HG03439 (cell line): ENCODE results near the gene CDH5.

ENCODE experiments used
- ATAC-seq: cut with Tn5 transposase; IDR thresholded peaks from one replicate; pipeline ENCODE4 v1.9.1; 2021; ENCODE audit warnings: mild to moderate bottlenecking, moderate library complexity; ENCODE audit not compliant: unreplicated experiment

The CDH5 gene

DNA sequence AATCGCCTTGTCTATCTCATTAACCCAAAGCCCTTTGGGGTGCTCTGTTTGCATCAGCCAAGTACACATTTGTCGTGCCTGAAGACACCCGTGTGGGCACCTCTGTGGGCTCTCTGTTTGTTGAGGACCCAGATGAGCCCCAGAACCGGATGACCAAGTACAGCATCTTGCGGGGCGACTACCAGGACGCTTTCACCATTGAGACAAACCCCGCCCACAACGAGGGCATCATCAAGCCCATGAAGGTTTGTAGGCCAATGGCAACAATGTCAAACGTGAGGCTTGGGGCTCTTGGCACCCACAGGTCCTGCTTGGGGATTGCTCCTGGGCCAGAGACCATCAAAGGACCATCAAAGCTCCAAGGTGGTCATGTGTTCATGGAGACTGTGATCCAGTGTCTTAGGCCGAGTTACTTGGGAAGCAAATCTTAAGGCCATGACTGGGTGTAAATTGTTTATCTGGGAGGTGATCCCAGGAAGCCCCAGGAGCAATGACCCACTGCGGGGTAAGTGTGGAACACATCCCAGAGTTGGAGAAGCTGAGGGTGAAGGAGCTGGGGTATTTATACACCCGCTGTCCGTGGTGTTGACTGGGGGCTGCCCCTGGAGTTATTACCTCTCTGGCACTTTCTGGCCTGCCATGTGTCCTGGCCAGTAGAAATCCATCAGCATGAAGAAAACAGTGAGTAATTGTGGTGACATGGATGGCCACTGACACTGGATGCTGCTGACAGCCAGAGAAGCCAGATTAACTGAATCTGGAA, 24.0 kb downstream of the CDH5 start:
- no peak for ATAC-seq

DNA sequence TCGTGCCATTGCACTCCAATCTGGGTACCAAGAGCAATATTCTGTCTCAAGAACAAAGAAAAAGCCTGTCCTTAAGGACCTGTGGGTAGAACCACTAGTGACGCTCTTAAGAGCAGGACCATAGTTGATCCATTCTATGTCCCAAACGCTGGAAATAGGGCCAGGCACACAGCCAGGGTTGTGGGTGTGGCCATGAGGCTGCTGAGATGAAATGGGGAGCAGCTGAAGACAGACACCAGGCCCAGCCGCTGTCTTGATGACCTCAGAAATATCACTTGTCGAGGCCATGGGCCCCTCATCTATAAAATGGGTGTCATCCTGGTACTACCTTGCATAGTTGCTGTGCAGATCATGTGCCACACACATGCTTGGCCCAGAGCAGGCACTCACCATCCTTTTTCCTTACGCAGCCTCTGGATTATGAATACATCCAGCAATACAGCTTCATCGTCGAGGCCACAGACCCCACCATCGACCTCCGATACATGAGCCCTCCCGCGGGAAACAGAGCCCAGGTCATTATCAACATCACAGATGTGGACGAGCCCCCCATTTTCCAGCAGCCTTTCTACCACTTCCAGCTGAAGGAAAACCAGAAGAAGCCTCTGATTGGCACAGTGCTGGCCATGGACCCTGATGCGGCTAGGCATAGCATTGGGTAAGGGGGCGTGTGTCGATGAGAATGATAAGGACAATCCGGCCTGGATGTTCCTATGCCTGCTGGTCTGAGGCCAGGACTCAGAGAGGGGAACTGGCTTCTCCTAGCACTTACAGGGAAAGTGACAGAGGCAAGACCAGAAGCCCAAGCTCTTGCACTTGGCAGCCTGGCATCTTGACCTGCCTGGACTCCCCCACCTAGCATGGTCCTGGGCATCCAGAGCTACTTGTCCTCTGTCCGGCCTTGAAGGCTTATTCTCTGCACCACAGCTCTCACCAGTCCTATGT, 25.5 kb downstream of the CDH5 start:
- no peak for ATAC-seq

DNA sequence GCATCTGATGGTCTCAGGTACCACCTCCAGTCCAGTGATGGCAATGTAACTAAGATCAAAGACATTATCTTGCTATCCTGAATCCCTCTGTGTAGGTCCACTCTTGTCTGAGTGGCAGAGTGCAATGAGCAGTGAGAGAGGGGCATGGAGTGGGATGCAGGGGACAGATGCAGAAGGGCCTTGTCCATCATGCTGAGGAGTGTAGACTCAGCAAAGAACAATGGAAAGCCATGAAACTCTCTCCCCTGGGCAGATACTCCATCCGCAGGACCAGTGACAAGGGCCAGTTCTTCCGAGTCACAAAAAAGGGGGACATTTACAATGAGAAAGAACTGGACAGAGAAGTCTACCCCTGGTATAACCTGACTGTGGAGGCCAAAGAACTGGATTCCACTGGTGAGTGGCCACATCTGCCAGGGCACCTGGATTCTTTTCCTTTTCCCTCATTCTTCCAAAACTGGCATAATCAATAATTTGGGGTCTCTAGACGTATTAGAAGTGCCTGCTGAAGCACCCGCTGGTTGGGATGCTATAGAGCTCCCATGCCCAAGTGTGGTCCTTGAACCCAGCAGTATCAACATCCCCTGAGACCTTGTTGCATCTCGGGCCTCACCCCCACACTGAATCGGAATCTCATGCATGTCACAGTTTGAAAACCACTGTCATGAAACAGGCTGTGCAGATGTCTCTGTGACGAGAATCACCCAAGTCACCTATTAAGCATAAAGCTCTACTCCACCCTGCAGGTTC, 29.5 kb downstream of the CDH5 start:
- no peak for ATAC-seq

DNA sequence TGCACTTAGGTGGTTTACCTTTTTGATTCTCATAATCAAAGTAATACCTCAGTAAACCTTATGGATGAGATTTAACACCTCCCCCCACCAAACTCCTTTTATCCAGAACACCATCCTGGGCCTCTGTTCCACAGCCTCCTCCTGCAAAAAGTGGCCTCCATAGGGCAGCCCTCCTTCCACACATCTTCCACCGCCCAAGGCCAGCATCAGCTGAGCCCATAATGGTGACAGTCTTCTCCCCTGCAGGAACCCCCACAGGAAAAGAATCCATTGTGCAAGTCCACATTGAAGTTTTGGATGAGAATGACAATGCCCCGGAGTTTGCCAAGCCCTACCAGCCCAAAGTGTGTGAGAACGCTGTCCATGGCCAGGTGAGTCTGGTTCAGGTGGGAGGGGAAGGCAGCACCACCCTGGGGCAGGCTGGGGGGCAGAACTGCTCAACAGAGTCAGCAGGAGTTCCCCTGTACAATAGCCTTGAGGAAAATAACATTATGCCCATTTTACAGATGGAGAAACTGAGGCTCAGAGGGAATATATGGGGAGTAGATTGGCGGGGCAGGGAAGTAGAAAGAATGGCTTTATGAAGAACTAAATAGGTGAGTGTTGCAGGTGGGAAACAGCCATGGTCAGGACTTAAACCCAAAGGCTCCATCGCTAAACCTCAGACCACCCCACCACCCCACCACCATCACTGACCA, 31.4 kb downstream of the CDH5 start:
- no peak for ATAC-seq

DNA sequence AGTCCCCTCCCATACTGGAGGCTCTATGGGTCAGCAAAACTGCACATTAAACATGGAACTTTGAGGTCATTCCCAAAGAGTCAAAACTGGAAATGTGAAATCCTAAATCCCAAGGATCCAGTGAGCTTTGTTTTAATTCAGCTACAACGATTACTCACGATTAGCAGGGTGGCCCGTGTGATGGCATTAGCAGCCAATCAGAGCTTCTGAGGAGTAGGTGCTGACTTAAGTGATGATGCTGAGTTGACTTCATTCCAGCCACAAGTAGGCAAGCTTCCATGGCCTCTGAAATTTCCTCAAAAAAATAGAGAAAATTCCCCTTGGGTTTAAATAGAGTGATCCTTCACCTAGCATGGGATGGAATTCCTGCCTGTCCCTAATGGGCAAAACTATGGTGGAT, 32.5 kb downstream of the CDH5 start:
- no peak for ATAC-seq

DNA sequence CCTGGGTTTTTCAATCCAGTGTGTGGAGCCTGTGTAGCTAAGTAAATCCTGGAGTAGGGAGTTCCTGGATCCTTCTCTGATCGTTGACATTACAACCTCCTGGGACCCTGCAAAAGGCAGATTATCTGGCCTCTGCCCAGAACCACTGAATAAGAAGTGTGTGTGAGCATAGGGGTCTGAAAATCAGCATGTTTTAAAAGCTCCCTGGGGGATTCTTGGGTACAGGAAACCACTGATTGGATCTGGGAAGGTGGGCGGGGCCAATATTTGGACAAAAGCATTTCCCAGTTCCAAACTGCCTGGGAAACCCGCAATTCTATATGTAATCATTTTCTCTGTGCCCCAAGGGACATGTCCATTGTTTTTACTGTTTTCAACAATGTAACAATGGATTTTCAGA, 33.4 kb downstream of the CDH5 start:
- ATAC-seq = no peak

DNA sequence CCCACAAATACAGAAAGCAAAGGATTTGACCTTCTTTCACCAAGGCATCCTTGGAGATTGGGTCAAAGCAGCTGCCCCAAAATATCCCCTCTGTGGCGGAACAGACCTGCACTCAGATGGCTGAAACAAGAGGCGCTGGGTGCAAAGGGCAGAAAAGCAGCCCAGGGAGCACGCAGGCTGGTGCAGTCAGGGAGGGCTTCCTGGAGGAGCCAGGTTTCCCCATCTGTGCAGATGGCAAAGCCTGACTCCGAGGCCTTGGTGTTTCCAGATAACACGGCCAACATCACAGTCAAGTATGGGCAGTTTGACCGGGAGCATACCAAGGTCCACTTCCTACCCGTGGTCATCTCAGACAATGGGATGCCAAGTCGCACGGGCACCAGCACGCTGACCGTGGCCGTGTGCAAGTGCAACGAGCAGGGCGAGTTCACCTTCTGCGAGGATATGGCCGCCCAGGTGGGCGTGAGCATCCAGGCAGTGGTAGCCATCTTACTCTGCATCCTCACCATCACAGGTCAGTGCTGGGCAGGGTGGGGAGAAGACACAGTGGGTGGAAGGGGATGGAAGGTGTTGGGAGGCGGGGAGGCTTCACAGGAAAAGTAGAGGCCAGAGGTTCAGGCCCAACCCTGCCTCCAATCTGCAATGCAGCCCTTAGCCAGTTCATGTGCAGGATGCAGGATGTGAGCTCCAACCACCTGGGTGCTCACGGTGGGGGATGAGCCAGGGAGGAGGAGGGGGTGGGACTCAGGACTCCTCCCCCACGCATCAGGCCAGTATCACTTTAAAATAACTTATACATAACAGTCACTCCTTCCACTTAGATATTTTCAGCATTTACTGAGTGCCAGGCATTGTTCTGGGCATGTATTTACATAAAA, 34.3 kb downstream of the CDH5 start:
- ATAC-seq = no peak

DNA sequence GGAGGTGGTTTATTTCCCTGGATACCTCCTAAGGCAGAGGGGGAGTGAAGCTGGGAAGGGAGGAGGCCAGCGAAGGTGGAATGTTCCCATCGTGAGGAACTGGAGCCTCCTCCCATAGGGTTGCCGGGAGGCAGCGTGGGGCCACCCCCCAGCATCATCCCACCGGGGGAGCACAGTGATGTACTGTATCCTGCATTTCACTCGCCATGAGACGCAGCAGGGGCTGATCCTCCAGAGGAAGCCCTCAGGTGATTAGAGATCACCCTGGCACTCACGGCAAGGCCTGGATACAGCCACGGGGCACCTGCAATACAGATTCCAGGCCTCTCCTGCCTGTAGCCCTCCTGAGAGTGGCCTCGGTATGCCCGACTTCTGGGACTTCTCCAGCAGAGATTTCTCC, 35.1 kb downstream of the CDH5 start:
- ATAC-seq = no peak

DNA sequence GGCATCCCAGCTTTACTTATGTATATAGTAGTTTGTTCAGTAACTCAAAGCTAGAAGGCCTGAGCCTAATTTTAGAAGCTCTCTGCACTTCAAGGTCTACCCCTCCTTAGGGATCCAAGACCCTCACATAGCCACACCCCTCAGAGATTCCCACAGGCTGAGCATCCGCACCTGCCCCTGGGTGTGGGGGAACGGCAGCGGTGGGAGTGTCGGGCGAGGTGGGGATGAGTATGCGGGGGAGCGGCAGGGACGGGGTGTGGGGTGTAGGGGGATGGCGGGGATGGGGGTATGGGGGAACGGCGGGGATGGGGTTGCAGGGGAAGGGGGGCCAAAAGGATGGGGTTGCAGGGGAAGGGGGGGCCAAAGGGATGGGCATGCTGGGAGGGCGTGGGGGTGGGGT, 35.7 kb downstream of the CDH5 start:
- no peak for ATAC-seq

DNA sequence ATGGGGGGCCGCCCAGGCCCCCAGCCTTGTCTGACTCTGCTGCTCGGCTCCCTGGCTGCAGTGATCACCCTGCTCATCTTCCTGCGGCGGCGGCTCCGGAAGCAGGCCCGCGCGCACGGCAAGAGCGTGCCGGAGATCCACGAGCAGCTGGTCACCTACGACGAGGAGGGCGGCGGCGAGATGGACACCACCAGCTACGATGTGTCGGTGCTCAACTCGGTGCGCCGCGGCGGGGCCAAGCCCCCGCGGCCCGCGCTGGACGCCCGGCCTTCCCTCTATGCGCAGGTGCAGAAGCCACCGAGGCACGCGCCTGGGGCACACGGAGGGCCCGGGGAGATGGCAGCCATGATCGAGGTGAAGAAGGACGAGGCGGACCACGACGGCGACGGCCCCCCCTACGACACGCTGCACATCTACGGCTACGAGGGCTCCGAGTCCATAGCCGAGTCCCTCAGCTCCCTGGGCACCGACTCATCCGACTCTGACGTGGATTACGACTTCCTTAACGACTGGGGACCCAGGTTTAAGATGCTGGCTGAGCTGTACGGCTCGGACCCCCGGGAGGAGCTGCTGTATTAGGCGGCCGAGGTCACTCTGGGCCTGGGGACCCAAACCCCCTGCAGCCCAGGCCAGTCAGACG, 36.2 kb downstream of the CDH5 start:
- ATAC-seq = no peak

DNA sequence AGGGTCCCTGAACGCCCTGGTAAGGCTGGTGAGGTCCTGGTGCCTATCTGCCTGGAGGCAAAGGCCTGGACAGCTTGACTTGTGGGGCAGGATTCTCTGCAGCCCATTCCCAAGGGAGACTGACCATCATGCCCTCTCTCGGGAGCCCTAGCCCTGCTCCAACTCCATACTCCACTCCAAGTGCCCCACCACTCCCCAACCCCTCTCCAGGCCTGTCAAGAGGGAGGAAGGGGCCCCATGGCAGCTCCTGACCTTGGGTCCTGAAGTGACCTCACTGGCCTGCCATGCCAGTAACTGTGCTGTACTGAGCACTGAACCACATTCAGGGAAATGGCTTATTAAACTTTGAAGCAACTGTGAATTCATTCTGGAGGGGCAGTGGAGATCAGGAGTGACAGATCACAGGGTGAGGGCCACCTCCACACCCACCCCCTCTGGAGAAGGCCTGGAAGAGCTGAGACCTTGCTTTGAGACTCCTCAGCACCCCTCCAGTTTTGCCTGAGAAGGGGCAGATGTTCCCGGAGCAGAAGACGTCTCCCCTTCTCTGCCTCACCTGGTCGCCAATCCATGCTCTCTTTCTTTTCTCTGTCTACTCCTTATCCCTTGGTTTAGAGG, 37.1 kb downstream of the CDH5 start:
- no peak for ATAC-seq

DNA sequence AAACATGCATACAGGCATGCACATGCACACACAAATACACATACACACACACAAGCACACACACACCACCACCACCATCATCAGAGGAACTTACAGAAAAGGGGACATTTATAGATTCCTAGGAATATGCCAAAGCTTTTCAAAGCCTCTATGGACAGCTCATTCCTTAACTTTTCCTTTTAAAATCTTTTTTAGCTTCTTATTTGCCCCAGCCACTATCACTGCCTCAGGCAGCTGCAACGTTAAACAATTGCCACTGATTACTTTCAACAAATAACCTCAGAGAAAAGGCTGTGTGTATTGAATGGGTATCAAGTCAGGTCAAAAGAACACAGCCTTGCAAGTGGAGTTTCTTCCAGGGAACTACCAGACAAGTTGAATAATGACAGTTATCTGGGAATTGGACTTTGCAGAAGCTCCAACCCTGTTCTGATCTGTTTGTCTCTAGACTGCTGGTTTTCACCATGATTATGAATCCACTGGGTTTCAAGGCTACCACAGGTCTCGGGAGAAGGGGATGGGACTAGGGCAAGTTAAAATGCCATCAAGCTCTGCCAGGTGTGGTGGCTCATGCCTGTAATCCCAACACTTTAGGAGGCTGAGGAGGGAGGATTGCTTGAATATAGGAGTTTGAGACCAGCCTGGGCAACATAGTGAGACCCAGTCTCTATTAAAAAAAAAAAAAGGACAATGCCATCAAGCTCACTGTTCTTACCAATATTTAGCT, 38.7 kb downstream of the CDH5 start:
- no peak for ATAC-seq

DNA sequence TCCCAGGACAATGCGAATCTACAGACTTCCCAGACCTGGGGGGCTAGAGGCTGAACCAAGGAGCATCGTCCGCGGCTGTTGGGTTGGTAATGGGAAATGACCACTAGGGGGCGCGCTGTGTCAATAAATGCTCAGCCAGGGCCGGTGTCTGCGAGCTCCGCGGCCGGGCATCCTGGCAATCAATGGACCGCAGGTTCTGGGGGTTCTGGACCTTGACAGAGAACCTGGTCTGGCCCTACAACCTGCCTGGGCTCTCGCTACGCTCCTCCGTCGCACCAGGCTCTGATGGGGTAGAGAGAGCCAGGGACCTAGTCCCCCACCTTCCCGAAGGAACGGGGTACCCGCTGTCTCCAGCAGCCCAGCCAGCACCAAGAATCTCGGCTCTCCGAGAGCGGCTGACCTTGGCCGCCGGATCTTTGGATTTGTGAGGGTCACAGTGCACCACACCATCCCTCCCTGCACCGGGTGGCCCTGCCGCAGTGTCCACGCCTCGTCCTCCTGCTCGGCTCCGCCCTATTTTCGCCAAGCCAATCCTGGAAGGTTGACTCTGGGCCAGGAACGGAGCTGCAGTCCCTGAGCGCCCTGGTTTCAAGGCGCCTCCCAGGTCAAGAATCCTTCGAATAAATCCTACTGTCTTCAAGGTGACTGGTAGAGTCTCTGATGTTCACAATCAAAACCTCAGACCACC, 40.2 kb downstream of the CDH5 start:
- peak; percentile 79 for ATAC-seq

DNA sequence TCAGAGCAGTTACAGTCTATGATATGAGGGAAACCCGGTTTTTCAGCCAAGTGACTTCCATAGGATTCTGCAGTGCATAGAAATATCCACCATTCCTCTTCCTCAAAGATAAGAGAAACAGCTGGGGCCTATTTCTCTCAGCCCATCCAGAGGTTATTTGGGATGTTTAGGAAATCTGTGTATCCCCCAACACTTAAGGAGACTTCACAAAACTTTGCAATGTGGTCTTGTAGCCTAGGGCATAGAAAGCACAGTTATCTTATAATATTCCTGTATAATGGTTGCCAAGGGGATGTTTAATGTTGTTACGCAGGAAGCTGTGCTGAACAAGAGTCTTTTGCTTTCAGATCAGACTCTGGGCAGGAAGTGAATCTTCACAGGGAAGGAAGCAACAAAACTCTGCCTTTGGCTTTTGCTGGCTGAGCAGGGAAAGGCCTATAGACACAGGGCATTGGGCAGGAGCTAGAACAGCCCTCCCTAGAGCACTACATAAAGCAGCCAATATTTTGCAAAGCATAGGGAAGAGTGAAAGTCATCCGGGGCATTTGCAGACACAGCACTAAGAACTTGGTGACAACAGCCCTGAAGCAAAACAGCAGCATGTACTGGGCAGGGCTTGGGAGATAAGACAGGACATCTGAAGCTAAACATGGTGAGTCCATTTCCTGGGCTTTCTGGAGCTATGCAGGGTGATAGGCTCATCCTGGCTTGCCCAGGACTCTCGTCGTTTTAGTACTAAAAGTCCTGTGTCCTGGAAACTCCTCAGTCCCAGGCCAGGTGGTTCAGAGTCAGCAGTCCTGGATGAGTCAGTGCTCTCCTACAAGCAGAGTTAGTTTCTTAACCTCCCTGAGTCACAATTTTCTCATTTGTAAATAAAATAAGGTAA, 41.9 kb downstream of the CDH5 start:
- ATAC-seq = no peak

DNA sequence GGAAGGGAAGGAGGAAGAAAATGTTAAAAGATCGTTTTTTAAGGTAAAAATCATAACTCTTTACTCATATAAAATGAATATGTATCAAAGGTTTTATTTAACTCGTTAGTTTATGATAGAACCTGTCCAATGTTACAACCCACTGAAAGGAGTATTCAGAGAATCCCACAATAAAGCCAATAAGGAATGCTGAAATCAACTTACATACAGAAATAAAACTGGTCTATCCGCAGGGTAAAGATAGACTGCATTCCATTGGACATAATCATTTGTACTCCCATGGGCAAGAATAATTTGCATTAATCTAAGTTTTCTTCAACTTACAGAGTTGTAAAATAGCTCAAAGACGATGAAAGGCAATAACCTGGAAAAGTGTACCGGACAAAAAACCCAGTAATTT, 42.7 kb downstream of the CDH5 start:
- ATAC-seq = no peak

DNA sequence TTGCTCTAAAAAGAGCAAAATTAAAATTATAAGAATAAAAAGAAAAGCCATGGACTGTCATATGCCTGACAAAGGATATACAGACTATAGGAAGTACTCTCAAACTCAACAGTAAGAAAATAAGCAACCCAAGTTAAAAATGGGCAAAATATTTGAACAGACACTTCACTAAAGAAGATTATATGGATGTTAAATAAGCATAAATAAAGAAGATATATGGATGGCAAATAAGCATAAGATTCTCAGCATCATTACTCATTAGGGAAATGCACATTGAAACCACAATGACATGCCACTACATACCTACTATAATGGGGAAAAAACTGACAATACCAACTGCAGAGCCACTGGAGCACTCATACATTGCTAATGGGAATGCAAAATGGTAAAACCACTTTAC, 45.7 kb downstream of the CDH5 start:
- no peak for ATAC-seq

DNA sequence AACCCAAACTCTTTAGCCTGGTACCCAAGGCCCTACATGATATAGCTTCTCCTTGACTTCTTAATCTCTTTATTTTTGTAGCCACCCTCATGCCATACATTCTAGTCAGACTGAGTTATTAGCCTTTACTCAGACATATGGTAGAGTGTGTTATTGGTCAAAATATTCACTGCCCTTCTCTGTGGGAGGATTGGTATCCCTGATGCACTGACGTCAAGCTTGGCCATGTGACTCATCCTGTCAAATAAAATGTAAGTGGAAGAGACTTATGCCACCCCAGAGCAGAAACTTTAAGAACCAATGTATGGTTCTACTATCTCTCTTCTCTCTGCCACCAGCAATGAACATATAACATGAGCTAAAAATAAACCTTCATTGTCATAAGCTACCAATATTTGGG, 48.4 kb downstream of the CDH5 start:
- ATAC-seq = no peak
